Hindlimb muscle (tissue), 1 donor: ENCODE measurements around the gene CDC14B. TPM values are rescaled to one million over a fixed set of nuclear protein-coding genes. Genes with fewer than 3 reads are reported as not detected.
"Not testable (repeated sequence)": the region's sequence is repeated elsewhere in the genome, so short reads cannot be mapped to it uniquely, and the experiment has no call there.

Experiments used
- DNase-seq: peaks from one replicate; pipeline ENCODE4 v3.0.0-alpha.2; 2013
- polyA plus RNA-seq: library from polyadenylated mRNA; unstranded; fragments of 120-200 nt; gene quantifications from one replicate; pipeline ENCODE4 v1.2.1, GENCODE V29; 2013; ENCODE audit not compliant: insufficient read length

The CDC14B gene
- polyA plus RNA-seq, 1 donor, result 14.3 TPM

GRCh38 chr9:96585426-96585825 is 34.2 kb downstream of the CDC14B start:
- no peak for DNase-seq

- DNase-seq, result not testable (repeated sequence)
Measured at GRCh38 chr9:96582199-96582598, 37.4 kb downstream of the CDC14B start.

GRCh38 chr9:96581786-96582185 is 37.9 kb downstream of the CDC14B start:
- DNase-seq, result no peak

DNA sequence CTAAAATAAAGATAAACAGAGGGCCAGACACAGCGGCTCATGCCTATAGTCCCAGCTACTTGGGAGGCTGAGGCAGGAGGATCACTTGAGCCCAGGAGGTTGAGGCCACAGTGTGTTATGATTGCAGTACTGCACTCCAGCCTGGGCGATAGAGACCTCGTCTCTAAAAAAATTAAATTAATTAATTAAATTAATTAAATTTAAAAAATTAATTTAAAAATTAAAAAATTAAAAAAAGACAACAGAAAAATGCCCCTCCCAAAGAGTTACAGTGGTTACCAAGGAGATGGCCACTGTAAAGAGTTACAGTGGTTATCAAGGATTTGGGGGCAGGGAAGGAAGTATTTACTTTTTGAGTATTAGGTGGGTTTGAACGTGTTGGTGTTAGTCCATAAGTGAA is 38.3 kb downstream of the CDC14B start:
- no peak for DNase-seq

DNA sequence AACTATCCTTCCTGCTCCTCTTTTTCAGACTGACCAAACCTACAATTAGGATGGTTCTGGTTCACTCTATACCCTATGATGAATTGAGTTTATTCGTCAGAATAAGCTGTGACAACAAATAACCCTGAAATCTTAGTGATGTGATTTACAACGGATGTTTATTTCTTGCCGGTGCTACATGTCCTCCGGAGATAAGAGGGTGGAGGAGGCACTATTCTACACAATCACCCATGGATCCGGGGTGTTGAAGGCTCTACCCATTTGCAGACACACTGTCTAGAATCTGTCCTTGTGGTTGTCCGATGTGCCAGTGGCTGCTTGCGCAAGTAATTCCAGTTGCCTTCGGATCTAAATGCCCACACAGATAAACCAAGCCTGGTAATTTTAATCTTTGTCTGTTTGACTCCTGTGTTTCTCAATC is 44.7 kb downstream of the CDC14B start:
- no peak for DNase-seq

- DNase-seq, result no peak
Measured at GRCh38 chr9:96574455-96574854, 45.2 kb downstream of the CDC14B start.

GRCh38 chr9:96567203-96567700 is 52.4 kb downstream of the CDC14B start:
- no peak for DNase-seq

GRCh38 chr9:96566498-96567202 is 53.0 kb downstream of the CDC14B start:
- DNase-seq, result peak; percentile 72

GRCh38 chr9:96565671-96566497 is 53.8 kb downstream of the CDC14B start:
- peak; percentile 17 for DNase-seq

- DNase-seq, result no peak
Measured at GRCh38 chr9:96564217-96564616, 55.4 kb downstream of the CDC14B start.

GRCh38 chr9:96559339-96559943 is 60.2 kb downstream of the CDC14B start:
- DNase-seq, result no peak

GRCh38 chr9:96557921-96558320 is 61.7 kb downstream of the CDC14B start:
- DNase-seq, result no peak

DNA sequence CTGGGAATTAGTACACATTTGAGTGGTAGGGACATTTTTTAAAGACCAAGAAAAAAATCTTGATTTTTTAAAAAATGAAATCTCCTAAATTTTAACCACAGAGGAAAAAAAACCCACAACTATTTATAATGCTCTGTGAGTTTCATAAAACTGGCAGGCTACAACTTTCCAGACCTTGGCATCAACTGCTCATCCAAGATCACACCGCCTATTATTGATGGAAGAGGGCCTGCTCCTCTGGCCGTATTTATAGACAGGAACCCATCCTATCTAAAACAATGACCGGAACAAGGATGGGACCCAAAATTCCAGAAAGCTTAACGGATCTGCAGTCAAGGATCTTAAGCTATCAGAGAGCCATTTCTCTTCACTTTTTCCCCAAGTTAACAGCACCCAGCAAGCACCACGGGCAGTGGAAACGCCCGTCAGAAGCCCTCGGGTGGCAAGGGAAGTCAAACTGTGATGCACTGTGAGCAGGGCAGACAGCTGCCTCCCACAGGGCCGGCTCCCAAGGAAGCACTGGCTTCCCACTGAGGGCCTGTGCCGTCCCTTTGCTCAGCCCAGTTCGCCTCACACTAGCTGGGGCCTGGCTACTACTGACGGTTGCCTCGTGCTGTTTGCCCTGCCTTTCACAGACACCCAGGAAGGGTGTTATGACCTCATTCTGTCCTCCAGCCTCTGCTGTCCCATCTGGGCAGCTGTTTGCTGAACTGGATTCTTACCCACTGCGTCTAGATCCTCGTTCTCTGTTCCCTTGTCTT is 62.8 kb downstream of the CDC14B start:
- no peak for DNase-seq

DNA sequence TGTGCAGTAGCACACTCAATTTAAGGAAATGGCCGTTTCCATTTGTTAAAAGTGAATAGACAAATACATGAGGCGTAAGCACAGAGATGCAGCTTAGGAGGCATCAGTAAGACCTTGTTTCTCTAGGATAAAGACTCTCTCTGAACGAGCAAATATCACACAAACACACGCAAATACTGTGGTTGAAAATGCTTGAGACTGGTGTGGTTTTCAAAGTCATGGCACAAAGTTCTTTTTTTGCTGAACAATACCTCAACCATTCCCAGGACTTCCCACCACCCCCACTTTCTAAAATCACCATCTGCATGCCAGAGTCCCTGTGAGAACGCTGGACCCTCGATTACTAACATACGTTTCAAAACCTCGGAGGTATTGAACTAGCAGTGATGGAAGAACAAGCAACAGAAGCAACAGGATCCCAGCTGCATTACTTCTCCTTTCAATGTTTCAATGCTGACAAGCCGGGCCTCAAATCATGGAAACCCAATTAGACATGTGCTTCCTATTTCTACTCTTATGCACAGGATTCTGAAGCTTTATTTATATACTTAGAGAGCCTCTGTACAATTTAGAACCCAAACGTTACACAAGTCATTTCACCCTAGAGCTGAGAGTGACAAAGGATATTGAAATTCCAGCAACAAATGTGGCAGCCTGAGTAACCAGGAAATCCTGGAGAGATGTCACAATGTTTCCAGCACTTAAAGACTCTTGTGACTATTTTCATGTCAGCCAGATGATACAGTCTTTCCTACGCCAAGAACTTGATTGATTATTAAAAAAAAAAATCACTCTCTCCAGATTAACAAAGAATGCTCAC is 63.9 kb downstream of the CDC14B start:
- DNase-seq, result no peak

DNA sequence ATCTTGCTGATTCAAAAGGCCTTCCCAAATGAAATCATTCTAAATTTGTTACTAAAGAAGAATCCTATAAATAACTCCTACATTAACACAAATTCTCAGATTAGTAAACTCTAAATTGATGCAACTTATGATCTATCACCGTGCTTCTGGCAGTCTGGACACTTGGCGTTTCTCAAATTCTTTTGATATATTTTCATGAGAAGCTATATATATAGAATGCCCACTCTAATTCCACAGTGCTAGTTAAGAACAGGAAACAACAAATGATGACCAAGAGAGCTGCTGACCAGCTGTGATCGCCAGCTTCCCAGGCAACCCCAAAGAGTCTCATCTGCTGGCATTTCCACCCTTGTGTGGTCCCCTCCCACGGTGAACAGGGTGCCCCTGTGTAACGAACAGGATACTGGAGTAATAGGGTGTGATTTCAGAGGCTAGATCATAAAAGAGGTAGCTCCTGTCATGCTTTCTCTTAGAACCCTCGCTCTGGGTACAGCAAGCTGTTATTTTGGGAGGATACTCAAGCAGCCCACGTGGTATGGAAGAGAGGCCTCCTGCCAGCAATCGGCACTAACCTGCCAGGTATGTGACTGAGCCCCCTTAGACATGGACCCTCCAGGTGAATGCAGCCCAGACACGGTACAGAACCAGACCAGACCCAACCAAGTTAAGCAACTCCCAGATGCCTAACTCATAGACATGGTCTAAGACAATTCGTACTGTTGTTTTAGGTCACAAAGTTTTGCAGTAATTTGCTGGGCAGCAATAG is 64.7 kb downstream of the CDC14B start:
- no peak for DNase-seq

DNA sequence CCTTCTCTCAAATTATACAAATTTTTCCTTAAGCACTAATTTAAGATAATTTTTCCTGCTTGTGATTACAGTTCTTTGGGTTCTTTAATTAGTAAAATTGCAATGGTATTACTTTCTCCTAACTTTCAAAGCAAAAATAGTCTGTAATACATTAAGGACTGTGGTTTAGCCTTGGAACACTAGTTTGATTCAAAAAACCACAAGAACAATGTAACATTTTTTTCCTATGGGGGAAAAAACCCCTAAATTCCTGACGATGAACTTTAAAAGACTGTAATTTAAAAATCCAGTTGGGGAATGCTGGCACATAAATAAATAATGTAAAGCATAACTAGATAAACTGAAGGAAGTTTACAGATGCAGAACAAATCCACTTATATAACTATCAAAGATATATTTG is 65.3 kb downstream of the CDC14B start:
- DNase-seq, result no peak

GRCh38 chr9:96553070-96553469 is 66.6 kb downstream of the CDC14B start:
- peak; percentile 23 for DNase-seq

DNA sequence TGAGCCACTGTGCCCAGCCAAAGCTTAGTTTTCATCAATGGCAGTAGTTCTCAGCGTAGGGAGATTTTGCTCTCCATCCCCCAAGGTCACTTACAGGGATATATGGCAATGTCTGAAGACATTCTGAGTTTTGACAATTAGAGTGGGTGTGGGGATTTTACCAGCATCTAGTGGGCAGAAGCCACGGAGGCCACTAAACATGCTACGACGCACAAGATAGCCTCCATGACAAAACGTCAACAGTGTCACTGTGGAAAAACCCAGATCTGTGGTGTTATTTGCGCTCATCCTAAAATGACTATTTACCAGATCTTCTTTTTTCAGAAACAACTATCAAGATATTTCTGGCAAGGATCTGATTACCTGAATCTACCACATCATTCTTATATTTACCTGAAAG is 68.2 kb downstream of the CDC14B start:
- no peak for DNase-seq

DNA sequence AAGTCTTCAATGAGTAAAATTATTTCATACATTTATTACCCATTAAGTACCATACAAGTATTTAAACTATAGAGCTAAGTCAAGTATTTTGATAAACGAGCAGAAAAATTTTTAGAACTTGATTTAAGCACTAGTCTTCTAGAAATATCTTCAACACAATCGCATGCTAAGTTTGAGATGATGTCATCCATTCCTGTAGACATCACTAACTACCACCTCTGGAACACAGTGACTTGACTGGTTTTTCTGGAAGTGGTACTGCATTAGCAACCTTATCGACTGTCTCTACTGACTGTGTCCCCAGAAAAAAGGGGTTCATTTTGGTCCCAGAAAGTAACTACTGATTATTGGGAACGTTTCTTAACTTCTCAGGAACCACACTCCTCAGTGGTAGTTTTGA is 69.0 kb downstream of the CDC14B start:
- no peak for DNase-seq

DNA sequence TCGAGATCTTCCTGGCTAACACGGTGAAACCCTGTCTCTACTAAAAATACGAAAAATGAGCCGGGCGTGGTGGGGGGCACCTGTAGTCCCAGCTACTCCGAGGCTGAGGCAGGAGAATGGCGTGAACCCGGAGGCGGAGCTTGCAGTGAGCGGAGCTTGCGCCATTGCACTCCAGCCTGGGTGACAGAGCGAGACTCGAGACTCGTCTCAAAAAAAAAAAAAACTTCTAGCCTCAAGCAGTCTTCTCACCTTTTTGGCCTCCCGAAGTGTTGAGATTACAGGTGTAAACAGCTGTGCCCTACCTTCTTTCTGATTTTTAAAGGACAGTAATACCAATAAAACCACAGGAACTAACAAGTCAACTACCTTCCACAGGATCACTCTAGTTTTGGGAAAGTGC is 76.5 kb downstream of the CDC14B start:
- DNase-seq, result not testable (repeated sequence)

- DNase-seq, result no peak
Measured at GRCh38 chr9:96540106-96540505, 79.5 kb downstream of the CDC14B start.
